ENCODE results near the gene POU5F1.

Gene POU5F1

GRCh38 chr6:31120151-31120915 lies 50.1 kb downstream of the POU5F1 start, which contains the start of gene CDSN:
TSS of gene CDSN (minus strand) at chr6:31120446. CDS start at chr6:31120419, 27 bp downstream.
- no peak for TF ChIP-seq TAF1 (IDR thresholded peaks at IDR 0.05; ENCODE audit: low read depth, low read length)
- TF ChIP-seq SPI1 (IDR thresholded peaks at IDR 0.05; ENCODE audit: low read depth, low read length): no peak
- no peak for TF ChIP-seq POLR2A (IDR thresholded peaks at IDR 0.05; ENCODE audit: low read depth, low read length)
- TF ChIP-seq PAX5 (IDR thresholded peaks at IDR 0.05; ENCODE audit: insufficient read depth, low read length, severe bottlenecking): no peak
- no peak for TF ChIP-seq POU2F2 (IDR thresholded peaks at IDR 0.05; ENCODE audit: low read depth, low read length)
- no peak for TF ChIP-seq POLR2AphosphoS5 (IDR thresholded peaks at IDR 0.05; ENCODE audit: low read depth, low read length)
- FAIRE-seq (no peak), DNase-seq (ENCODE audit: insufficient read length, low spot score) (no peak)

GRCh38 chr6:31118178-31118577 lies 52.3 kb downstream of the POU5F1 start:
- FAIRE-seq (no peak), DNase-seq (ENCODE audit: insufficient read length, low spot score) (no peak)
- TF ChIP-seq POLR2A (IDR thresholded peaks at IDR 0.05; ENCODE audit: low read depth, low read length): no peak
- no peak for TF ChIP-seq TAF1 (IDR thresholded peaks at IDR 0.05; ENCODE audit: low read depth, low read length)
- TF ChIP-seq POU2F2 (IDR thresholded peaks at IDR 0.05; ENCODE audit: low read depth, low read length): no peak
- no peak for TF ChIP-seq PAX5 (IDR thresholded peaks at IDR 0.05; ENCODE audit: insufficient read depth, low read length, severe bottlenecking)
- no peak for TF ChIP-seq POLR2AphosphoS5 (IDR thresholded peaks at IDR 0.05; ENCODE audit: low read depth, low read length)
- TF ChIP-seq SPI1 (IDR thresholded peaks at IDR 0.05; ENCODE audit: low read depth, low read length): no peak

GRCh38 chr6:31116661-31117385 lies 53.7 kb downstream of the POU5F1 start:
- no peak for FAIRE-seq
- no peak for DNase-seq (ENCODE audit: insufficient read length, low spot score)
- TF ChIP-seq TAF1 (IDR thresholded peaks at IDR 0.05; ENCODE audit: low read depth, low read length): no peak
- no peak for TF ChIP-seq POLR2AphosphoS5 (IDR thresholded peaks at IDR 0.05; ENCODE audit: low read depth, low read length)
- TF ChIP-seq SPI1 (IDR thresholded peaks at IDR 0.05; ENCODE audit: low read depth, low read length): no peak
- TF ChIP-seq POLR2A (IDR thresholded peaks at IDR 0.05; ENCODE audit: low read depth, low read length): no peak

- FAIRE-seq (no peak), DNase-seq (ENCODE audit: insufficient read length, low spot score) (no peak)
- TF ChIP-seq POLR2AphosphoS5 (IDR thresholded peaks at IDR 0.05; ENCODE audit: low read depth, low read length) (no peak), SPI1 (IDR thresholded peaks at IDR 0.05; ENCODE audit: low read depth, low read length) (no peak), POLR2A (IDR thresholded peaks at IDR 0.05; ENCODE audit: low read depth, low read length) (no peak), TAF1 (IDR thresholded peaks at IDR 0.05; ENCODE audit: low read depth, low read length) (no peak), PAX5 (IDR thresholded peaks at IDR 0.05; ENCODE audit: insufficient read depth, low read length, severe bottlenecking) (no peak), POU2F2 (IDR thresholded peaks at IDR 0.05; ENCODE audit: low read depth, low read length) (no peak)
Observed at GRCh38 chr6:31115941-31116560, 54.4 kb downstream of the POU5F1 start.

GRCh38 chr6:31114970-31115849 lies 55.3 kb downstream of the POU5F1 start:
- FAIRE-seq (peak; percentile 13), DNase-seq (ENCODE audit: insufficient read length, low spot score) (no peak)
- TF ChIP-seq SPI1 (IDR thresholded peaks at IDR 0.05; ENCODE audit: low read depth, low read length) (peak; percentile 15; the same call in 1 of the 2 replicates), PAX5 (IDR thresholded peaks at IDR 0.05; ENCODE audit: insufficient read depth, low read length, severe bottlenecking) (no peak)

- FAIRE-seq (no peak), DNase-seq (ENCODE audit: insufficient read length, low spot score) (no peak)
- TF ChIP-seq POLR2AphosphoS5 (IDR thresholded peaks at IDR 0.05; ENCODE audit: low read depth, low read length) (no peak), POU2F2 (IDR thresholded peaks at IDR 0.05; ENCODE audit: low read depth, low read length) (no peak)
Observed at GRCh38 chr6:31114541-31114878, 56.0 kb downstream of the POU5F1 start, which contains the start of gene PSORS1C1. TSS of gene PSORS1C1 (plus strand) at chr6:31114800. CDS start at chr6:31129633, 14,833 bp downstream.
